GM12872 (cell line): ENCODE measurements around the gene NDUFB6.

Experiments
- CTCF ChIP-seq: IDR thresholded peaks from 3 replicates; pipeline ENCODE4 v1.5.1; 2011; ENCODE audit warnings: low read depth, mild to moderate bottlenecking, low read length, moderate library complexity; ENCODE audit not compliant: insufficient read depth

Gene NDUFB6

GRCh38 chr9:32545884-32546283 is 27.1 kb downstream of the NDUFB6 start:
- TF ChIP-seq CTCF, result no peak

GRCh38 chr9:32543047-32543446 is 29.9 kb downstream of the NDUFB6 start:
- TF ChIP-seq CTCF, result no peak

- TF ChIP-seq CTCF, result no peak
These were observed 39.1 kb downstream of the NDUFB6 start for GRCh38 chr9:32533816-32534215.

- TF ChIP-seq CTCF, result no peak
These were observed 39.6 kb downstream of the NDUFB6 start for GRCh38 chr9:32533336-32533735.

GRCh38 chr9:32526707-32527048 is 46.3 kb downstream of the NDUFB6 start:
- no peak for TF ChIP-seq CTCF

GRCh38 chr9:32526041-32526706 is 46.8 kb downstream of the NDUFB6 start, which contains the start of gene RIGI:
Gene RIGI (minus strand): TSS chr9:32526196. CDS start chr9:32526166, 30 bp downstream.
- TF ChIP-seq CTCF, result peak; percentile 41

- TF ChIP-seq CTCF, result no peak
These were observed 47.3 kb downstream of the NDUFB6 start for GRCh38 chr9:32525709-32526030.
